Tibial artery (tissue), 4 donors: ENCODE measurements around the gene COL16A1.

Experiments used
- DNase-seq, 2 donors: peaks; one replicate each; pipeline ENCODE4 v3.0.0-alpha.2; 2019
- H3K27ac ChIP-seq, 2 donors: fragments of 200-600 bp; sonication (generic) in 1 of 2; 1 replicate in 1 of 2; 2 replicates in 1 of 2; pipeline ENCODE4 v1.5.1; 2018 to 2019; ENCODE audit warnings: mild to moderate bottlenecking in 1 of 2
- H3K27me3 ChIP-seq, 2 donors: fragments of 200-600 bp; sonication (generic) in 1 of 2; one replicate each; pipeline versions ENCODE4 v1.5.1 to v1.6.0; 2016 to 2019
- H3K36me3 ChIP-seq, 3 donors: fragments of 200-600 bp; sonication (generic) in 2 of 3; one replicate each; pipeline ENCODE4 v1.5.1; 2016 to 2019; ENCODE audit warnings: mild to moderate bottlenecking in 2 of 3
- H3K4me1 ChIP-seq, 4 donors: fragments of 200-600 bp; sonication (generic) in 2 of 4; 1 replicate in 3 of 4; 2 replicates in 1 of 4; pipeline ENCODE4 v1.5.1; 2016 to 2019
- H3K4me3 ChIP-seq, 2 donors: fragments of 200-600 bp; sonication (generic) in 1 of 2; 1 replicate in 1 of 2; 2 replicates in 1 of 2; pipeline ENCODE4 v1.5.1; 2018 to 2019; ENCODE audit warnings: mild to moderate bottlenecking in 2 of 2
- H3K9me3 ChIP-seq, 3 donors: fragments of 200-600 bp; sonication (generic) in 1 of 3; one replicate each; pipeline ENCODE4 v1.5.1; 2016 to 2019
- CTCF ChIP-seq, 2 experiments: fragments of 200-600 bp in 1 of 2; fragments of 450-650 bp in 1 of 2; IDR thresholded peaks; one replicate each; pipeline ENCODE4 v1.5.1; 2017 to 2019; ENCODE audit warnings: antibody characterized with exemption in 2 of 2, mild to moderate bottlenecking in 1 of 2, moderate library complexity in 1 of 2
- intact Hi-C: fragments of 100-400 bp; cut with DNase I; formaldehyde crosslinking; loops from one replicate; pipeline ENCODE4 v1.15.0; 2023; ENCODE audit warnings: low total_unique reads

Gene COL16A1

GRCh38 chr1:31735571-31735970 lies 31.8 kb upstream of the COL16A1 start:
- H3K4me1 ChIP-seq = no peaks in the 10 kb centered on the region
- H3K27ac ChIP-seq = no peak overlapping the region
- H3K27me3 ChIP-seq = no peaks in the 10 kb centered on the region
- no peaks in the 10 kb centered on the region for H3K9me3 ChIP-seq
- H3K36me3 ChIP-seq = no peaks in the 10 kb centered on the region
- no peak overlapping the region for H3K4me3 ChIP-seq
- DNase-seq = no peak
- no peak for TF ChIP-seq CTCF (IDR thresholded peaks at IDR 0.05)
- intact Hi-C loops = no loop called here

- Histone ChIP-seq H3K27ac (no peak overlapping the region), H3K4me1 (no peaks in the 10 kb centered on the region), H3K36me3 (no peaks in the 10 kb centered on the region), H3K4me3 (no peak overlapping the region), H3K9me3 (no peaks in the 10 kb centered on the region), H3K27me3 (no peaks in the 10 kb centered on the region)
- TF ChIP-seq CTCF (IDR thresholded peaks at IDR 0.05) = no peak
- intact Hi-C loops = no loop called here
- DNase-seq = no peak
These were observed 30.8 kb upstream of the COL16A1 start for GRCh38 chr1:31734582-31735107.

GRCh38 chr1:31733389-31734219 lies 29.8 kb upstream of the COL16A1 start:
- DNase-seq = no peak
- Histone ChIP-seq H3K36me3 (no peaks in the 10 kb centered on the region), H3K27ac (no peak overlapping the region), H3K4me3 (no peak overlapping the region), H3K27me3 (no peaks in the 10 kb centered on the region), H3K4me1 (no peaks in the 10 kb centered on the region), H3K9me3 (no peaks in the 10 kb centered on the region)
- intact Hi-C loops = no loop called here
- no peak for TF ChIP-seq CTCF (IDR thresholded peaks at IDR 0.05)

GRCh38 chr1:31732751-31733289 lies 29.0 kb upstream of the COL16A1 start:
- H3K9me3 ChIP-seq = no peaks in the 10 kb centered on the region
- intact Hi-C loops = no loop called here
- TF ChIP-seq CTCF (IDR thresholded peaks at IDR 0.05) = no peak
- no peak for DNase-seq
- no peaks in the 10 kb centered on the region for H3K36me3 ChIP-seq
- H3K27ac ChIP-seq = no peak overlapping the region
- no peak overlapping the region for H3K4me3 ChIP-seq
- H3K27me3 ChIP-seq = no peaks in the 10 kb centered on the region
- H3K4me1 ChIP-seq = no peaks in the 10 kb centered on the region

- no peak for TF ChIP-seq CTCF (IDR thresholded peaks at IDR 0.05)
- no peaks in the 10 kb centered on the region for H3K9me3 ChIP-seq
- H3K4me3 ChIP-seq = no peak overlapping the region
- no peak for DNase-seq
- no peaks in the 10 kb centered on the region for H3K36me3 ChIP-seq
- no peaks in the 10 kb centered on the region for H3K27me3 ChIP-seq
- no peaks in the 10 kb centered on the region for H3K4me1 ChIP-seq
- no peak overlapping the region for H3K27ac ChIP-seq
- intact Hi-C loops = no loop called here
These were observed 28.5 kb upstream of the COL16A1 start for GRCh38 chr1:31732343-31732742.
